Measurements from ENCODE around the gene INHBA. TPM values are rescaled to one million over a fixed set of nuclear protein-coding genes. Genes with fewer than 3 reads are reported as not detected.

INHBA gene
- total RNA-seq, 2 experiments from 2014 or later, result not detected

DNA sequence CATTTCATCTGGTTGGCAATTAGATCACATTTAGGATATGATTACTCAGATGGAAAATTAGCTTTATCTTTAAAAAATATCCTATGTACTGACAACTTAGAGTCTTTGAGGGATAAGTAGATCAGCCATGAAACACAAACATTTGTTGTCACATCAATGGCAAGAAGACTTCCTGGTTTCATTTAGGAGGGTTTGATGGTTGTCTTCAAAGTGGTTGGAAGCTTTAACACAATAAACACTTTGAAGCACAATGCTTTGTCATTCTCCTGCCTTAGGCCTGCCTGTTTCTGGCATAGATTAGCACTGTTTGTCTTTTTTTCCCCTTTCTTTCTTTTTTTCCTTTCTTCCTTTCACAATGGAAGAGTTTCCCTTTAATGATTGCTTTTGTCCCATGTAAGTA, 20.5 kb downstream of the INHBA start:
- H3K4me3 Mint-ChIP-seq, result no peak overlapping the region
- H3K27ac Mint-ChIP-seq, result no peak overlapping the region
- H3K4me1 Mint-ChIP-seq, result no peaks in the 10 kb centered on the region
- no peaks in the 10 kb centered on the region for H3K36me3 Mint-ChIP-seq
- H3K9me3 Mint-ChIP-seq, result no peaks in the 10 kb centered on the region
- H3K27me3 Mint-ChIP-seq, result peaks cover 7% of the 10 kb centered on the region
- DNase-seq, result no peak

DNA sequence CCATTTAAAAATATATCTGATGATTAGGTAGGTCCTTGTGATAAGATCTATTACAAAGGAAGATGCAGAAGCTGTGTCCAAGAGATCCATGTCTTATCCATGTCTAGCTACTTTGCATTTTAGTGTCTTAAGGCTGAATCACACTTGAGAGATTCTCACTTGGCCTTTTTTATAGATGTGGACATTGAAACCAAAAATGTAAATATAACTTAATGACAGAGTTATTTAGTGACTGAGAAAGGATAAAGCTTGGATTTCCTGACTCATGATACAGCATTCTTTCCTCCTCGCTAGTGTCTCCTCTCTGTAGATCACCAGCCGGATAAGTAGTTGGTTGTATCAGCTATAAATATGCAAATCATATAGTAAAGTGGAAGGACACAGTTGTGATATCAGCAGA, 23.3 kb downstream of the INHBA start:
- Mint-ChIP-seq H3K4me1 (no peaks in the 10 kb centered on the region), H3K9me3 (no peaks in the 10 kb centered on the region), H3K4me3 (no peak overlapping the region), H3K27me3 (peaks cover 2% of the 10 kb centered on the region), H3K36me3 (no peaks in the 10 kb centered on the region), H3K27ac (no peak overlapping the region)
- no peak for DNase-seq

DNA sequence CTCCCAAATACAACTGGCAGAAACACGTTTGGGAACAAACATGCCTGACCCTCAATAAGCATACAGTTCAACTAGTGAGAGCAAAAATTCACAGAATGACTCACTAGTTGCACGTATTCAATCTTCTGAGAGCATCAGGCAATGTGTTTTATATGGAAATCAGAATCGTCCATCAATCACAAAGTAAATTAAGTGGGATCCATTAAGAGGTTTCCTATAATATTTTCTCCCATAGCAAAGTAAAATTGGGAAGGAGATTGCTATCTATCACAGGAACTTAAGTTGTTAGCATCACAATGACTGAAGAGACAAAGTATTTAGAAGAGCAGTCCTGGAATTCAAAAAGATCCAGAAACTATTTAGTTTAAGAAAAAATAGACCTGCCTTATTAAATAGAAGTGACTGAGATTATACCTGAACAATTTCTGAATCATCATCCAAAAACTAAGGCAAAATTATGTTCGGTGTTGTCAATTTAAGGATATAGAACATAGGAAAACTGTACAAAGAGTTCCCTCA, 28.3 kb downstream of the INHBA start:
- H3K27me3 Mint-ChIP-seq, result no peaks in the 10 kb centered on the region
- no peaks in the 10 kb centered on the region for H3K4me1 Mint-ChIP-seq
- H3K36me3 Mint-ChIP-seq, result no peaks in the 10 kb centered on the region
- H3K4me3 Mint-ChIP-seq, result no peak overlapping the region
- DNase-seq, result no peak
- no peaks in the 10 kb centered on the region for H3K9me3 Mint-ChIP-seq
- no peak overlapping the region for H3K27ac Mint-ChIP-seq

DNA sequence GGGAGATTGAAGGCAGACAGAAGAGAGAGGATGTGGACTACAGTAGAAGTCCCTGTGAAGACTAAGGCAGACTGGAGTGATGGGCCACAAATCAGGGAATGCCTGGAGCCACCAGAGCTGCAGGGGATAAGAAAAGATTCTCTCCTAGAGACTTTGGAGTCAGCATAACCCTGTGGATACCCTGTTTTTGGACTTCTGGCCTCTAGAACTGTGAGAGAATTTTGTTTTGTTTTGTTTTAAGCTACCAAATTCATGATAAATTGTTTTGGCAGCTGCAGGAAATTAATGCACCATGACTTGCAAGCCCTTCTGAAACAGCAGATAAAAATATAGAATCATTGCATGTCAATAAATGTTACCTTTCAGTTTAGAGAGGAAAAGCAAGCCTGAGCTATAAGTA, 41.3 kb downstream of the INHBA start:
- Mint-ChIP-seq H3K4me1 (no peaks in the 10 kb centered on the region), H3K9me3 (no peaks in the 10 kb centered on the region)

DNA sequence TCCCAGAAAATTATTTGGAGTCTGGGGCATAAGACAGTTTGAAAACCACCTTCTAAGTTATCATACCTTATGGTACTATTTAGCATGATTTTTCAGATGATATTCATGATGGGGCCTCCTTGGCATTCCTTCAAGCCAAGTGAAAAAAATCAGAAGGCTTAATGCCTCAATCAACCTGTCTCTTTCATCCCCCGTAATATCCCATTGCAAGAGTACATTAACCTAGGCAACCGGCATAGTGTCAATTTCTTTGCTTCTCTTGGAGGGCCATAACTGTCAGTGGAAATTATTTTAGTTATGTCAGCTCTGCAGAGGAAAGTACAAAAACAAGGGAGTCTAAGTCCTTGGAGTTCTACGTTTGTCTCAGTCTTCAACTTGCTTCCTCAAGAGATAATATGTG, 43.4 kb downstream of the INHBA start:
- peaks cover 5% of the 10 kb centered on the region for H3K27me3 Mint-ChIP-seq

More for the DNA sequence above, 41.3 kb downstream of the INHBA start:
- DNase-seq, result no peak
- Mint-ChIP-seq H3K4me3 (no peak overlapping the region), H3K36me3 (no peaks in the 10 kb centered on the region), H3K27me3 (peaks cover 5% of the 10 kb centered on the region), H3K27ac (no peak overlapping the region)

DNA sequence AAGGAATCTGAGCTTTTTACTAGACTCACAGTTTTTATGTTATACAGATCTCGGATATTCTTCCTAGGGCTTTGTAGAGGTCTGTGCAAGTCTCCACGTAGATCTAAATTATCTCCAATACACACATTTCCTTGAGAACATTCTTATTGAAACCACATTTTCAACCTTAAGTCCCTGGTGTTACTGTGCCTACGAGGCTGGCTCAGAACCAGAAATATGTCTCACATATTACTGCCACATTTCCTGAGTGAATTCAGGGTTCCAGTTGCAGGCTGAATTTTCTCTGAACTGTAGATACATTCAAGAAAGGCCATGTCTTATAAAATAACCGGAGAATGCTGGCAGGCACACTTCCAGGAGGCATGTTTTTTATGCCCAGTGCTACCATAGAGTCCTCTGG, 46.5 kb downstream of the INHBA start:
- Mint-ChIP-seq H3K4me3 (no peak overlapping the region), H3K9me3 (no peaks in the 10 kb centered on the region), H3K36me3 (no peaks in the 10 kb centered on the region), H3K27ac (no peak overlapping the region), H3K4me1 (no peaks in the 10 kb centered on the region), H3K27me3 (no peaks in the 10 kb centered on the region)
- no peak for DNase-seq

More for the DNA sequence above, 43.4 kb downstream of the INHBA start:
- no peak overlapping the region for H3K4me3 Mint-ChIP-seq
- H3K4me1 Mint-ChIP-seq, result no peaks in the 10 kb centered on the region
- no peak overlapping the region for H3K27ac Mint-ChIP-seq
- H3K36me3 Mint-ChIP-seq, result no peaks in the 10 kb centered on the region
- H3K9me3 Mint-ChIP-seq, result no peaks in the 10 kb centered on the region
- DNase-seq, result no peak

DNA sequence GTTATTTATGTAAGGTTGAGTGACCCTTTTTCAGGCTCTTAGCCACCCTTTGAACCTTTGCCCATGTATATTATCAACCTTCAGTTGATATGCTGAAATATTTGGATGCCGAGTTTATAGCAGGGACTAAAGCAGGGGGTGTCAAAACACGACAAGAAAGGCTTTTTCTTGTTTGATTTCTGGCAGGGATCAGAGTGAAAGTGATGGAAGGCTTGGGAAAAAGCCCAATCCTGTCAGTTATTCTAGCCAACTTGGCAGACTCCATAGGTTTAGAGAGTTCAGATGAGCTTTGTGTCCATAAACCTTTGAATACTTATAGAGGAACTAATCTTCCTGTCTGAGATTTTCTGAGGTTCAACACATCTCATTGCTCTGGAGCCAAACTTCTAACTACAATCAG, 47.5 kb downstream of the INHBA start:
- no peaks in the 10 kb centered on the region for H3K9me3 Mint-ChIP-seq
- H3K27me3 Mint-ChIP-seq, result no peaks in the 10 kb centered on the region
- no peak overlapping the region for H3K4me3 Mint-ChIP-seq

DNA sequence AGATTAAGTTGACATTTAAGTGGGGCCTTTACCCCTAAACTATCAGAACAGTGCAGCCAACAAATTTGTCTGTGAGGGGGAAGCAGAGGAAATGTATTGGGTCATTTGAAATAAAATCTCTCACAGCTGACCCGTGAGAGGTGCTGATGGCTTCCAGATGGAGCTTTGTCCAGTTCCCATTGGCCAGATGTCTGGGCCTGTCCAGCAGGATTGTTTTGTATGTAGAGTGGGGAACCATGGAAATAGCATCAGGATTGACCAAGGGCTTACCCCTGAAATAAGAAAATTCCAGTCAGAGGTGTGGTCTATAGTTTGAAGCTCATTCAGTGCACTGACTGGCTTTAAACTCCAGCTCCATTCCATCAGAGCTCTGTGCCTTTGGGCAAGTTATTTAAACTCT, 50.6 kb downstream of the INHBA start:
- Mint-ChIP-seq H3K27me3 (no peaks in the 10 kb centered on the region), H3K9me3 (no peaks in the 10 kb centered on the region), H3K4me3 (no peak overlapping the region), H3K27ac (no peak overlapping the region), H3K36me3 (no peaks in the 10 kb centered on the region), H3K4me1 (no peaks in the 10 kb centered on the region)
- no peak for DNase-seq

More for the DNA sequence above, 47.5 kb downstream of the INHBA start:
- Mint-ChIP-seq H3K27ac (no peak overlapping the region), H3K4me1 (no peaks in the 10 kb centered on the region), H3K36me3 (no peaks in the 10 kb centered on the region)
- DNase-seq, result no peak

DNA sequence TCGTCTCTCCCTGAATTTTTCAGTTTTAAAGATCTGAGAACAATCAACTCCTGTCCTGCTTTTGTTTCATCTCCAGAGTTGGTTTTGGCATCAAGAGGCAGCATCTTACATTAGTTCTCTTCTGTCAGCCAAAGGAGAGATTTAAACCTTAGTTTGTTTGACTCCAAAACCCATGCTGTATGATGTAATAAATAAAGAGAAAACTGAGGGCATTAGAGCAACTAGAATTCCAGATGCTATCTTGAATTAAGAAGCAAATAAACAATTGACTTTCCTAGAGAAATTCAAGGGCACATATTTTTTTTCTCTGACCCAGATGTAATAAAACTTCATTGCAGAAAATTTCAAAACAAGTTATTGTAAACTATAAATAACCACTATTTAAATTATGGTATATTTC, 54.4 kb downstream of the INHBA start:
- Mint-ChIP-seq H3K4me3 (no peak overlapping the region), H3K36me3 (no peaks in the 10 kb centered on the region), H3K27ac (no peak overlapping the region), H3K27me3 (no peaks in the 10 kb centered on the region), H3K9me3 (no peaks in the 10 kb centered on the region), H3K4me1 (no peaks in the 10 kb centered on the region)
- DNase-seq, result no peak

DNA sequence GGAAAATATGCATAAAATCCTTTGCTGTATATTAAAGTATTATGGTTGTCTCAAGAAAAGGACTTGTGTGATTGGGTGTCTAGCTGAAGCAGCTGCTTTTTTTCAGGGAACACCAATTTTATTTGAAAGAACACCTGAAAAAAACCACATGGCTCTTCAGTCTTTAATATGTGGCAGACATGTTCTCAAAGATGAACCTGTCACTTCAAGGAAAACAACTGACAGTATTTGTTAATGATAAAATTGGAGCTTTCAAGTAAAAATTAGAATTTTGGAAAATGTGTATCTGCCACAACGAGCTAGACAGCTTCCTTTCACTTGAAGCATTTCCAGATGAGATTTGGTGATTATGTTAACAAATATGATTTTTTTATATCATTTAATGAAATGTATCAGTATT, 59.3 kb downstream of the INHBA start:
- no peaks in the 10 kb centered on the region for H3K36me3 Mint-ChIP-seq
- no peak overlapping the region for H3K27ac Mint-ChIP-seq
- no peaks in the 10 kb centered on the region for H3K4me1 Mint-ChIP-seq
- no peaks in the 10 kb centered on the region for H3K27me3 Mint-ChIP-seq
- no peak for DNase-seq
- no peaks in the 10 kb centered on the region for H3K9me3 Mint-ChIP-seq
- no peak overlapping the region for H3K4me3 Mint-ChIP-seq

DNA sequence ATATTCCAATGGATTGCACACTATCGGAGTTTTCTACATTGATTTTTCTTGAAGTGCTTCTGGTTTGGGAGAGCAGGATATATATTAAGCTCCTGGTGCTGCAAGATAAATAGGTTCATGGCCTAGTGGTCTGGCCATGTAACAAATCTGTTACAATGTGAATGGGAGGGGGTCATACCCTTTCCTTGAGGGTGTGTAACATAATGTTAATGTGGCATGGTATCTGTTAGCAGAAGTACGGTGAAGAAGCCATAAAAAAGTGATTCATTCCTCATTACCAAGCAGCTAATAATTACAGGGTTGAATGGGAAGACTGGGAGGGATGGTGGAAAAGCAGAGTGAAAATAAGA, 61.2 kb downstream of the INHBA start:
- no peak overlapping the region for H3K27ac Mint-ChIP-seq
- H3K4me1 Mint-ChIP-seq, result no peaks in the 10 kb centered on the region
- H3K9me3 Mint-ChIP-seq, result no peaks in the 10 kb centered on the region
- DNase-seq, result no peak
- H3K4me3 Mint-ChIP-seq, result no peak overlapping the region
- H3K27me3 Mint-ChIP-seq, result no peaks in the 10 kb centered on the region
- no peaks in the 10 kb centered on the region for H3K36me3 Mint-ChIP-seq

DNA sequence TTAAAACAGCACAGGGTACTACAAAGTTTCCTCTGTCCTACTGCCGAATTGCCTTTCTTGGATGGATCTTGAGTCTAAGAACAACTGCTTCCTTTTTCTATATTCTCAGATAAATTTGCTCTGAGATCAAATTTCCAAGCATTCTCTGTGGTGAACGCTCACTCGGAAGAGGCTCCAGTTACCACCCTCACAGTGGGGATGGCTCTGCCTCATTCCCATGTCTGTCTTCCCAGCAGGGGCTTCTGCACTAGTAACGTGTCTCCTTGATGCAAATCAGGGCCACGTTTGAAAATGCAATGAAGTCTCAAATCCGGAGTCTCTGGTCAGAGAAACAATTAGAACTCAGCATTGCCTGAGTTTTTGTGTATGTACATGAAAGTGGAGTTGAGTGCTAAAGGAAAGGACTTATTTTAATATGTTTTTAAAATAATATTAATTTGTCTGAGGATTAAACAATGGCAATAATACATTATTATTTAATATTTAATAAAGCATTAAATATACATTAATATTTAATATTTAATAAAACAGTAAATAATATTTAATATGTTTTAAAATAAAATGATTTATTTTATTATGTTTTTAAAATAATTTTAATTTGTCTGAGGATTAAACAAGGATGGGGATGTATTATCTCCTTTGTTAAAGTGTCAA, 61.8 kb downstream of the INHBA start:
- no peaks in the 10 kb centered on the region for H3K4me1 Mint-ChIP-seq
- no peak for DNase-seq
- H3K9me3 Mint-ChIP-seq, result no peaks in the 10 kb centered on the region
- H3K36me3 Mint-ChIP-seq, result no peaks in the 10 kb centered on the region
- no peak overlapping the region for H3K27ac Mint-ChIP-seq
- no peak overlapping the region for H3K4me3 Mint-ChIP-seq
- H3K27me3 Mint-ChIP-seq, result no peaks in the 10 kb centered on the region

DNA sequence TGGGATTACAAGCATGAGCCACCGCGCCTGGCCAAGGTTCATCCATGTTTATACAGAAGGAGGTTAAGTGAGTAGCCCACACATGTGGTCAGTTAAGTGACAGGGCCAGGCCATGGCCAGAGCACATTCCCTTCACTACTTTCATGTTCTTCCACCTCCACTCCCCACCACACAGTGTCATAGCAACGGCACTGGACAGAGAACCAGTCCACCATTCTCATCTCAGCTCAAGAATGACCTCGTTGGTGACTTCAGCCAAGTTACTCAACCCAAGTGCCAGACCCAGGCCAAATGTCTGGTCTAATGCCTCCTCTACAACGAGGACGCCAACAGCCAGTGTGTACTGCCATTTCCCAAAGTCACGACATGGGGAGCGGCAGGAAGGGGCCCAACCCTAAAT, 62.4 kb downstream of the INHBA start:
- H3K9me3 Mint-ChIP-seq, result no peaks in the 10 kb centered on the region
- no peak overlapping the region for H3K4me3 Mint-ChIP-seq
- no peaks in the 10 kb centered on the region for H3K36me3 Mint-ChIP-seq
- H3K27ac Mint-ChIP-seq, result no peak overlapping the region
- no peaks in the 10 kb centered on the region for H3K27me3 Mint-ChIP-seq
- H3K4me1 Mint-ChIP-seq, result no peaks in the 10 kb centered on the region
- no peak for DNase-seq

DNA sequence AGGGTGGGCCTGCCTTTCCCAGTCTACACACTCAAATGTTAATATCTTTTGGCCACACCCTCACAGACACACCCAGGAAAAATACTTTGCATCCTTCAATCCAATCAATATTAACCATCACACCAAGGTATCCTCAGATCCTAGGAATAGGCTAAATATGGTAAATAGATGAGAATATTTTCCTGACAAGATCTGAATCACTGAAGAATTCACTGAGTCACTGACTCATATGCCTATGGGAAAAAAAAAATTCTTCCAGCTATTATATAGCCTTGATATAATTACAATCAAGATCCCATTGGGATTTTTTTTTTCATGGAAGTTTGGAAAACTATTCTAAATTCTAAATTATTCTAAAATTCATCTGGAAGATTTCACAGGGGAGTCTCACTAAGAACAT, 65.8 kb downstream of the INHBA start:
- no peak overlapping the region for H3K27ac Mint-ChIP-seq
- no peak for DNase-seq
- no peaks in the 10 kb centered on the region for H3K4me1 Mint-ChIP-seq
- no peaks in the 10 kb centered on the region for H3K27me3 Mint-ChIP-seq
- H3K9me3 Mint-ChIP-seq, result no peaks in the 10 kb centered on the region
- no peak overlapping the region for H3K4me3 Mint-ChIP-seq
- H3K36me3 Mint-ChIP-seq, result no peaks in the 10 kb centered on the region
